HG02852 (cell line): ENCODE data around the gene SLC39A6.
"Not testable (repeated sequence)": the region's sequence is repeated elsewhere in the genome, so short reads cannot be mapped to it uniquely, and the experiment has no call there.

Source experiments
- ATAC-seq: cut with Tn5 transposase; IDR thresholded peaks from one replicate; pipeline ENCODE4 v1.9.1; 2021; ENCODE audit warnings: mild to moderate bottlenecking, moderate library complexity; ENCODE audit not compliant: unreplicated experiment

The SLC39A6 gene

DNA sequence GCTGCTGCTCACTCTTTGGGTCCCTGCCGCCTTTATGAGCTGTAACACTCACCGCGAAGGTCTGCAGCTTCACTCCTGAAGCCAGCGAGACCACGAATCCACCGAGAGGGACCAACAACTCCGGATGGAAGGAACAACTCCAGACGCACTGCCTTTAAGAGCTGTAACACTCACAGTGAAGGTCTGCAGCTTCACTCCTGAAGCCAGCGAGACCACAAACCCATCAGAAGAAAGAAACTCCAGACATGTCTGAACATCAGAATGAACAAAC lies 64.4 kb downstream of the SLC39A6 start:
- not testable (repeated sequence) for ATAC-seq

DNA sequence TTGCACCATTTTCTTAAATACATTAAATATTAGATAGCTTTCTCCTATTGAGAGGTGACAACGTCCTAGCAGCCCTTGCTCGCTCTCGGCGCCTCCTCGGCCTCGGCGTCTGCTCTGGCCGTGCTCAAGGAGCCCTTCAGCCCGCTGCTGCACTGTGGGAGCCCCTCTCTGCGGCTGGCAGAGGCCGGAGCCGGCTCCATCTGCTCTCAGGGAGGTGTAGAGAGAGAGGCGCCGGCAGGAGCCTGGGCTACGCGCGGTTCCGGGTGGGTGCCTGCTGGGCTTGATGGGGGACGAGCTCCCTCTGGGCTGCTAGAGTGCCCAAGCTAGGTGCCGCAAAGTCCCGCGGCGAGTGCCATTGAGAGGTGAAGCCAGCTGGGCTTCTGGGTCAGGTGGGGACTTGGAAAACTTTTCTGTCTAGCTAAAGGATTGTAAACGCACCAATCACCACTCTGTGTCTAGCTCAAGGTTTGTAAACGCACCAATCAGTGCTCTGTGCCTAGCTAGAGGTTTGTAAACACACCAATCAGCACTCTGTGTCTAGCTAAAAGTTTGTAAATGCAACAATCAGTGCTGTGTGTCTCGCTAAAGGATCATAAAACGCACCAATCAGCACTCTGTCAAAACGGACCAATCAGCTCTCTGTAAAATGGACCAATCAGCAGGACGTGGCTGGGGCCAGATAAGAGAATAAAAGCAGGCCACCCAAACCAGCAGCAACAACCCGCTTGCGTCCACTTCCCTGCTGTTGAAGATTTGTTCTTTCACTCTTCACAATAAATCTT lies 64.9 kb downstream of the SLC39A6 start:
- no peak for ATAC-seq

DNA sequence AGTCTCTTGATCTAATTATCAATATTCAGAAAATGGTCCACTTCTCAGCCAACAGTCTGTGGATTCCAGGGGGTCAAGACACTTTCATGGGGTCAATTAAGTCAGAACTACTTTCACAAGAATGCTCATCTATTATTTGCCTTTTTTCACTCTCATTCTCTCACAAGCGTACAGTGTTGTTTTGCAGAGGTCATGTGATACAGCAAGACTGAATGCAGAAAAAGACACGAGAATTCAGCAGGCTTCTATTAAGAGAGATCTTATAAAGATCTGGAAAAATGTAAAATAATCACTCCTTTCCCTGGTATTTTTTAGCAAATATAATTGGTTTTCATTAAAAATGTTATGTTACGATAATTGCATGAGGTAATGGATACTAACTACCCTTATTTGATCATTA lies 70.5 kb downstream of the SLC39A6 start:
- no peak for ATAC-seq
